HG02623 (cell line): ENCODE data around the gene PANK4.

Source experiments
- ATAC-seq: cut with Tn5 transposase; IDR thresholded peaks from one replicate; pipeline ENCODE4 v1.9.1; 2021; ENCODE audit warnings: moderate library complexity; ENCODE audit not compliant: unreplicated experiment

PANK4 gene

GRCh38 chr1:2546515-2547209, 20.3 kb upstream of the PANK4 start:
- ATAC-seq, result peak; percentile 25

GRCh38 chr1:2545754-2546514, 19.5 kb upstream of the PANK4 start:
- ATAC-seq, result peak; percentile 38

GRCh38 chr1:2544875-2545640, 18.7 kb upstream of the PANK4 start:
- ATAC-seq, result no peak

- no peak for ATAC-seq
These were observed 17.9 kb upstream of the PANK4 start for GRCh38 chr1:2544093-2544874.

GRCh38 chr1:2543543-2544092, 17.2 kb upstream of the PANK4 start:
- no peak for ATAC-seq

GRCh38 chr1:2542246-2542915, 16.0 kb upstream of the PANK4 start:
- no peak for ATAC-seq

GRCh38 chr1:2541619-2542245, 15.3 kb upstream of the PANK4 start:
- no peak for ATAC-seq

GRCh38 chr1:2540816-2541492, 14.6 kb upstream of the PANK4 start:
- no peak for ATAC-seq

GRCh38 chr1:2539312-2539907, 13.0 kb upstream of the PANK4 start:
- no peak for ATAC-seq

GRCh38 chr1:2538872-2539271, 12.5 kb upstream of the PANK4 start:
- ATAC-seq, result no peak

GRCh38 chr1:2538376-2538775, 12.0 kb upstream of the PANK4 start:
- no peak for ATAC-seq

GRCh38 chr1:2537784-2538115, 11.4 kb upstream of the PANK4 start:
- ATAC-seq, result no peak

GRCh38 chr1:2535981-2536380, 9.6 kb upstream of the PANK4 start:
- ATAC-seq, result no peak

GRCh38 chr1:2535455-2535854, 9.1 kb upstream of the PANK4 start:
- ATAC-seq, result no peak

GRCh38 chr1:2534687-2535441, 8.5 kb upstream of the PANK4 start:
- ATAC-seq, result no peak

- ATAC-seq, result no peak
These were observed 7.9 kb upstream of the PANK4 start for GRCh38 chr1:2534315-2534686.

GRCh38 chr1:2533365-2533764, 7.0 kb upstream of the PANK4 start:
- ATAC-seq, result no peak

- ATAC-seq, result no peak
These were observed 6.2 kb upstream of the PANK4 start for GRCh38 chr1:2532485-2533160.
